Endothelial cell of umbilical vein (primary cell): Measurements from ENCODE around the gene LTA4H. TPM values are rescaled to one million over a fixed set of nuclear protein-coding genes. Genes with fewer than 3 reads are reported as not detected.

Experiments
- BruUV-seq: library from RNA; stranded (reverse); fragments of 400-500 nt; replicated peaks from 2 replicates; lab custom pipeline; 2021; lab: Mats Ljungman, UMichigan
- CTCF ChIA-PET: fragments of 300-600, 350-600 bp; sonication (Branson Sonifier 250); formaldehyde crosslinking; loops from one replicate; lab custom pipeline; 2021; ENCODE audit warnings: antibody characterized with exemption, inconsistent platforms; lab: Charles Lee
- POLR2A ChIA-PET: fragments of 300-600, 350-600 bp; sonication (Branson Sonifier 250); formaldehyde crosslinking; loops from one replicate; lab custom pipeline; 2021; ENCODE audit warnings: antibody characterized with exemption, inconsistent platforms; lab: Charles Lee
- DNase-seq: peaks from one replicate; pipeline ENCODE4 v3.0.0-alpha.2; 2011; ENCODE audit warnings: low read depth, low spot score
- FAIRE-seq: peaks from 2 replicates; lab custom pipeline; 2011; peaks lifted over from hg19 to GRCh38; lab: Jason Lieb, UNC
- H2AFZ ChIP-seq: 2 replicates; pipeline ENCODE4 v1.6.0; 2012; ENCODE audit warnings: low read depth, low read length, control low read depth, inconsistent platforms
- H3K27ac ChIP-seq: 2 replicates; pipeline ENCODE4 v1.5.1; 2011; ENCODE audit warnings: low read depth, mild to moderate bottlenecking, control low read depth, low read length, moderate library complexity; ENCODE audit not compliant: insufficient read depth
- H3K27me3 ChIP-seq, 2 experiments: 2 replicates each; pipeline versions ENCODE4 v1.6.0 to v1.6.1; 2011; ENCODE audit warnings: low read length in 2 of 2, mixed read lengths in 1 of 2; ENCODE audit not compliant: control insufficient read depth in 2 of 2, insufficient read depth in 2 of 2
- H3K36me3 ChIP-seq, 2 experiments: 2 replicates in 1 of 2; 3 replicates in 1 of 2; pipeline ENCODE4 v1.5.1; 2011; ENCODE audit warnings: low read length in 2 of 2, mild to moderate bottlenecking in 1 of 2, moderate library complexity in 1 of 2; ENCODE audit not compliant: control insufficient read depth in 2 of 2, insufficient read depth in 2 of 2; ENCODE audit errors: extremely low read depth in 1 of 2
- H3K4me1 ChIP-seq: 3 replicates; pipeline ENCODE4 v1.5.1; 2011; ENCODE audit warnings: mild to moderate bottlenecking, low read length; ENCODE audit not compliant: control insufficient read depth, insufficient read depth; ENCODE audit errors: extremely low read depth
- H3K4me2 ChIP-seq: 2 replicates; pipeline ENCODE4 v1.6.1; 2011; ENCODE audit warnings: low read length, control low read depth, mixed read lengths; ENCODE audit not compliant: insufficient read depth
- H3K4me3 ChIP-seq, 3 experiments: fragments of 200-600 bp in 1 of 3; sonication (generic), shearing (Covaris generic) in 1 of 3; replicated peaks in 1 of 3; 2 replicates each; pipeline ENCODE4 v1.5.1; 2011 to 2016; ENCODE audit warnings: control low read depth in 3 of 3, low read length in 3 of 3, mild to moderate bottlenecking in 2 of 3, inconsistent platforms in 1 of 3, low read depth in 1 of 3, moderate library complexity in 1 of 3; ENCODE audit not compliant: insufficient read depth in 1 of 3
- H3K79me2 ChIP-seq: 2 replicates; pipeline ENCODE4 v1.6.0; 2012; ENCODE audit warnings: low read length, inconsistent platforms; ENCODE audit not compliant: control insufficient read depth, insufficient read depth
- H3K9ac ChIP-seq: replicated peaks from 2 replicates; pipeline ENCODE3; 2011; ENCODE audit warnings: low read length, control low read depth; ENCODE audit not compliant: insufficient read depth; ENCODE audit errors: extremely low read depth
- H3K9me1 ChIP-seq: replicated peaks from 3 replicates; pipeline ENCODE4 v1.6.0; 2011; ENCODE audit warnings: mild to moderate bottlenecking, low read length; ENCODE audit not compliant: control insufficient read depth, insufficient read depth; ENCODE audit errors: extremely low read depth
- H3K9me3 ChIP-seq: replicated peaks from 2 replicates; pipeline ENCODE4 v1.5.1; 2012; ENCODE audit warnings: low read length, inconsistent platforms; ENCODE audit not compliant: control insufficient read depth, insufficient read depth
- H4K20me1 ChIP-seq: replicated peaks from 2 replicates; pipeline ENCODE3; 2011; ENCODE audit warnings: mild to moderate bottlenecking, low read length; ENCODE audit not compliant: control insufficient read depth, insufficient read depth; ENCODE audit errors: extremely low read depth
- EZH2 ChIP-seq: IDR thresholded peaks from 2 replicates; pipeline ENCODE4 v1.6.1; 2012; ENCODE audit warnings: borderline replicate concordance, low read depth, mild to moderate bottlenecking, moderate library complexity, low read length, inconsistent platforms; ENCODE audit not compliant: severe bottlenecking
- FOS ChIP-seq: IDR thresholded peaks from 2 replicates; pipeline ENCODE4 v1.6.1; 2011; ENCODE audit warnings: mild to moderate bottlenecking, low read length, moderate library complexity, borderline replicate concordance; ENCODE audit not compliant: insufficient read depth
- JUN ChIP-seq: IDR thresholded peaks from 2 replicates; pipeline ENCODE4 v1.6.1; 2011; ENCODE audit warnings: borderline replicate concordance, low read depth; ENCODE audit not compliant: insufficient read length, insufficient read depth
- MYC ChIP-seq: IDR thresholded peaks from one replicate; pipeline ENCODE4 v1.6.1; 2011; ENCODE audit warnings: mild to moderate bottlenecking, low read depth, low read length
- POLR2A ChIP-seq: IDR thresholded peaks from 2 replicates; pipeline ENCODE4 v1.6.1; 2012; ENCODE audit warnings: low read depth, mild to moderate bottlenecking, control low read depth, low read length
- POLR2AphosphoS5 ChIP-seq: IDR thresholded peaks from 2 replicates; pipeline ENCODE4 v1.6.1; 2012; ENCODE audit warnings: low read depth, mild to moderate bottlenecking, control low read depth, low read length, moderate library complexity; ENCODE audit not compliant: insufficient read depth
- dilution Hi-C: fragments of 300-500 bp; cut with MboI; formaldehyde crosslinking; loops from one replicate; pipeline ENCODE4 v1.15.0; 2019; ENCODE audit warnings: low sequenced_read_pairs; ENCODE audit not compliant: extremely low pct_ligation_motif_present
- intact Hi-C: fragments of 100-400 bp; cut with micrococcal nuclease; formaldehyde crosslinking; loops from one replicate; pipeline ENCODE4 v1.10.0; 2022
- polyA plus RNA-seq, 4 experiments: library from polyadenylated mRNA; depleted of rRNA in 3 of 4; stranded (reverse) in 3 of 4; unstranded in 1 of 4; fragments of >200 nt; gene quantifications; 2 replicates each; pipeline versions ENCODE4 v1.2.1 to v1.2.3, GENCODE V29; 2011 to 2012; ENCODE audit warnings: missing spikeins in 1 of 4
- total RNA-seq: library from RNA; stranded (reverse); gene quantifications from 2 replicates; pipeline ENCODE4 v1.2.3, GENCODE V29; 2021
- TF ChIP-seq, protein P1 (sequence below), 2 donors: IDR thresholded peaks; 1 replicate in 1 of 2; 2 replicates in 1 of 2; pipeline ENCODE4 v1.5.1; 2011; ENCODE audit warnings: low read length in 2 of 2, mild to moderate bottlenecking in 2 of 2, moderate library complexity in 2 of 2, control low read depth in 1 of 2, inconsistent platforms in 1 of 2, low read depth in 1 of 2; ENCODE audit not compliant: insufficient read depth in 1 of 2; ENCODE audit errors: extremely low read depth in 1 of 2
- TF ChIP-seq, protein P2 (sequence below): IDR thresholded peaks from 2 replicates; pipeline ENCODE4 v1.6.1; 2011; ENCODE audit not compliant: insufficient read depth, insufficient read length

Gene LTA4H
- total and polyA plus RNA-seq, 2 donors (not counting 3 experiments of a cell fraction or from before 2014, with no cell fraction given): 77.1 to 85.2 TPM

DNA sequence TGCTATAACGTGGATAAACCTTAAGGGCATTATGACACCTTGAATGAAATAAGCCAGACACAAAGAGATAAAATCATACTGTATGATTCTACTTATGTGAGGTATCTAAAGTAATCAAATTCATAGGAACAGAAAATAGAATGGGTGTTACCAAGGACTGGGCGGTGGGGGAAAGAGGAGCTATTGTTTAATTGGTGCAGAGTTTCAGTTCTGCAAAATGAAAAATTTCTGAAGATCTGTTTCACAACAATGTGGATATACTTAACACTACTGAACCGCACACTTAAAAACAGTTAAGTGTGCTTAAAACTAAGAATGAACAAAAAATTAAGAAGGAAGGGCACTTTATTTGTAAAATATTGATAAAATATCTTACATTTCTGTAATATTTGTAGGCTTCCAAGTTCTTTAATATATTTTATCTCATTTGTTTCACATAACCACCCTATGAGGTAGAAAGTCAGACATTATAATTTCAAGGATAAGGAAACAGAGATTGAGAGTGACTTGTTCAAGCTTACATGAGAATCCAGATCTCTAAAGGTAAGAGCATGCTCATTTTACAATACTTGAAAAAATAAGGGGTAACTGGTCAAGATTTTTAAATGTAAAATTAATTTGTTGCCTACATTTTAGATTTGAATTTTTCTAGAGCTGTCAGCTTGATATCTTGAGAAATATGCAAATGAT, 14.9 kb downstream of the LTA4H start:
- ChIA-PET CTCF (interaction anchor here (1.1 kb wide), 1 partner anchor 22 kb away, joined by 5 read pairs; no protein-coding TSS in a partner anchor), POLR2A (no interaction called here)
- Histone ChIP-seq H4K20me1 (no peaks in the 10 kb centered on the region), H3K4me3 (no peak overlapping the region), H3K9me3 (no peaks in the 10 kb centered on the region), H3K9ac (no peak overlapping the region), H3K27me3 (no peaks in the 10 kb centered on the region), H3K4me2 (no peak overlapping the region), H2AFZ (no peak overlapping the region), H3K9me1 (no peaks in the 10 kb centered on the region), H3K27ac (no peak overlapping the region), H3K36me3 (peaks cover 2% of the 10 kb centered on the region in 2 experiments), H3K4me1 (no peaks in the 10 kb centered on the region), H3K79me2 (no peaks in the 10 kb centered on the region)
- no peak for DNase-seq
- no peak for FAIRE-seq
- BruUV-seq: no TSS peak
- dilution Hi-C loops: no loop called here
- intact Hi-C loops: no loop called here
- TF ChIP-seq POLR2AphosphoS5 (no peak), JUN (no peak), POLR2A (no peak), FOS (no peak), EZH2 (no peak), MYC (no peak)
- TF ChIP-seq, protein P1, sequence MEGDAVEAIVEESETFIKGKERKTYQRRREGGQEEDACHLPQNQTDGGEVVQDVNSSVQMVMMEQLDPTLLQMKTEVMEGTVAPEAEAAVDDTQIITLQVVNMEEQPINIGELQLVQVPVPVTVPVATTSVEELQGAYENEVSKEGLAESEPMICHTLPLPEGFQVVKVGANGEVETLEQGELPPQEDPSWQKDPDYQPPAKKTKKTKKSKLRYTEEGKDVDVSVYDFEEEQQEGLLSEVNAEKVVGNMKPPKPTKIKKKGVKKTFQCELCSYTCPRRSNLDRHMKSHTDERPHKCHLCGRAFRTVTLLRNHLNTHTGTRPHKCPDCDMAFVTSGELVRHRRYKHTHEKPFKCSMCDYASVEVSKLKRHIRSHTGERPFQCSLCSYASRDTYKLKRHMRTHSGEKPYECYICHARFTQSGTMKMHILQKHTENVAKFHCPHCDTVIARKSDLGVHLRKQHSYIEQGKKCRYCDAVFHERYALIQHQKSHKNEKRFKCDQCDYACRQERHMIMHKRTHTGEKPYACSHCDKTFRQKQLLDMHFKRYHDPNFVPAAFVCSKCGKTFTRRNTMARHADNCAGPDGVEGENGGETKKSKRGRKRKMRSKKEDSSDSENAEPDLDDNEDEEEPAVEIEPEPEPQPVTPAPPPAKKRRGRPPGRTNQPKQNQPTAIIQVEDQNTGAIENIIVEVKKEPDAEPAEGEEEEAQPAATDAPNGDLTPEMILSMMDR (IDR thresholded peaks at IDR 0.05; ENCODE audit: extremely low read depth in 1 of 2, insufficient read depth in 1 of 2, low read depth in 1 of 2, low read length in 2 of 2): no peak
- TF ChIP-seq, protein P2, sequence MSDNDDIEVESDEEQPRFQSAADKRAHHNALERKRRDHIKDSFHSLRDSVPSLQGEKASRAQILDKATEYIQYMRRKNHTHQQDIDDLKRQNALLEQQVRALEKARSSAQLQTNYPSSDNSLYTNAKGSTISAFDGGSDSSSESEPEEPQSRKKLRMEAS: no peak
